Panc1 (cell line): ENCODE results near the gene CCR7. TPM values are rescaled to one million over a fixed set of nuclear protein-coding genes. Genes with fewer than 3 reads are reported as not detected.

Source experiments
- ATAC-seq: fragments of 200-7000 bp; cut with Tn5 transposase; 2 replicates; pipeline ENCODE4 v1.9.1; 2020; ENCODE audit warnings: mild to moderate bottlenecking, moderate library complexity
- BruUV-seq: library from RNA; stranded (reverse); fragments of 400-500 nt; replicated peaks from 2 replicates; lab custom pipeline; 2021; lab: Mats Ljungman, UMichigan
- CTCF ChIA-PET: fragments of 300-600 bp; sonication (Branson Sonifier 250); formaldehyde crosslinking; loops from one replicate; lab custom pipeline; 2022; ENCODE audit warnings: antibody characterized with exemption; lab: Charles Lee
- POLR2A ChIA-PET: fragments of 300-600 bp; sonication (Branson Sonifier 250); formaldehyde crosslinking; loops from one replicate; lab custom pipeline; 2022; ENCODE audit warnings: antibody characterized with exemption; lab: Charles Lee
- DNase-seq: peaks from one replicate; pipeline ENCODE4 v3.0.0-alpha.2; 2010; ENCODE audit warnings: low read depth, low spot score
- H3K27ac ChIP-seq: 2 replicates; pipeline ENCODE4 v1.5.1; 2011; ENCODE audit warnings: mild to moderate bottlenecking, low read length, inconsistent platforms
- H3K27me3 ChIP-seq: fragments of 200-500 bp; sonication (Bioruptor generic); 2 replicates; pipeline ENCODE4 v1.6.0; 2014; ENCODE audit warnings: low read length, inconsistent platforms; ENCODE audit not compliant: control insufficient read depth, insufficient read depth
- H3K36me3 ChIP-seq: fragments of 200-500 bp; sonication (Bioruptor generic); 2 replicates; pipeline ENCODE4 v1.5.1; 2014; ENCODE audit warnings: inconsistent platforms, mild to moderate bottlenecking, low read length, moderate library complexity; ENCODE audit not compliant: control insufficient read depth, insufficient read depth
- H3K4me1 ChIP-seq: 2 replicates; pipeline ENCODE4 v1.5.1; 2011; ENCODE audit warnings: inconsistent platforms, mild to moderate bottlenecking, low read length, moderate library complexity; ENCODE audit not compliant: control insufficient read depth, insufficient read depth
- H3K4me3 ChIP-seq, 2 experiments: 2 replicates each; pipeline ENCODE4 v1.5.1; 2011 to 2012; ENCODE audit warnings: low read depth in 2 of 2, low read length in 2 of 2, mild to moderate bottlenecking in 2 of 2, inconsistent platforms in 1 of 2, moderate library complexity in 1 of 2
- H3K9me3 ChIP-seq: fragments of 200-500 bp; sonication (Bioruptor generic); 2 replicates; pipeline ENCODE4 v1.5.1; 2014; ENCODE audit warnings: low read depth, mild to moderate bottlenecking, inconsistent platforms, low read length, moderate library complexity; ENCODE audit not compliant: control insufficient read depth, insufficient read depth
- POLR2AphosphoS5 ChIP-seq: IDR thresholded peaks from 2 replicates; pipeline ENCODE4 v1.6.1; 2012; ENCODE audit warnings: mild to moderate bottlenecking, low read depth, low read length, moderate library complexity
- SIN3A ChIP-seq: IDR thresholded peaks from 2 replicates; pipeline ENCODE4 v1.6.1; 2012; ENCODE audit warnings: low read depth, mild to moderate bottlenecking, low read length, moderate library complexity, borderline replicate concordance; ENCODE audit not compliant: insufficient read depth
- TCF7L2 ChIP-seq: IDR thresholded peaks from 2 replicates; pipeline ENCODE4 v1.6.1; 2011; ENCODE audit warnings: mild to moderate bottlenecking, low read depth, low read length, inconsistent platforms
- in situ Hi-C: cut with HindIII; loops from 2 replicates; pipeline ENCODE4 v1.10.0; 2016; ENCODE audit warnings: low sequenced_read_pairs, low pct_unique_long_range_greater_than_20kb
- intact Hi-C: fragments of 100-400 bp; cut with micrococcal nuclease; formaldehyde crosslinking; loops from one replicate; pipeline ENCODE4 v1.10.0; 2022; ENCODE audit not compliant: unreplicated experiment
- total RNA-seq: library from RNA; stranded (reverse); gene quantifications from one replicate; pipeline ENCODE4 v1.2.1, GENCODE V29; 2021; ENCODE audit not compliant: unreplicated experiment
- TF ChIP-seq, protein P1 (sequence below), 2 experiments: IDR thresholded peaks; 2 replicates each; pipeline ENCODE4 v1.6.1; 2011 to 2012; ENCODE audit warnings: low read depth in 2 of 2, control low read depth in 1 of 2, low read length in 1 of 2, mild to moderate bottlenecking in 1 of 2, moderate library complexity in 1 of 2; ENCODE audit not compliant: insufficient read depth in 1 of 2
- TF ChIP-seq, protein P2 (sequence below): fragments of 450-650 bp; IDR thresholded peaks from 2 replicates; pipeline ENCODE4 v1.5.1; 2017; ENCODE audit warnings: mild to moderate bottlenecking

Gene CCR7
- total RNA-seq, 1 experiment from 2014 or later = 0.44 TPM

DNA sequence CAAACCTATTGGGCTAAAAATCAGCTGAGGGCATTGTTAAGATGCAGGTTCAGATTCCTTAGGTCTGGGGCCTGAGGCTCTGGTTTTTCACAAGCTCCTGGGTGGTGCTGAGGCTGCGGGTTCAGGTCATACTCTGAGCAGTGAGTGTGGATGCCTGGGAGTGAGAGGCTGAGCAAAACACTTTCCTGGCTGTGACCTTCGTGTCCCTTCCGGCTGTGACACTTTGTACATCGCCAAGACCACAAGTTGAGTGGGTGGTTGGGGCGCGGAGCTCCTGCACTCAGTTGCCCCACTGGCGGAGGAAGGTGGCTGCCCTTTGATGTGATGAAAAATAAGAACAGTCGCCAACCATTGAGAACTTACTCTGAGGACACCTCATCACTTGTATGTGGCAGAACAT lies 24.8 kb downstream of the CCR7 start:
- ChIA-PET CTCF (no interaction called here), POLR2A (no interaction called here)
- DNase-seq = no peak
- TF ChIP-seq, protein P1, sequence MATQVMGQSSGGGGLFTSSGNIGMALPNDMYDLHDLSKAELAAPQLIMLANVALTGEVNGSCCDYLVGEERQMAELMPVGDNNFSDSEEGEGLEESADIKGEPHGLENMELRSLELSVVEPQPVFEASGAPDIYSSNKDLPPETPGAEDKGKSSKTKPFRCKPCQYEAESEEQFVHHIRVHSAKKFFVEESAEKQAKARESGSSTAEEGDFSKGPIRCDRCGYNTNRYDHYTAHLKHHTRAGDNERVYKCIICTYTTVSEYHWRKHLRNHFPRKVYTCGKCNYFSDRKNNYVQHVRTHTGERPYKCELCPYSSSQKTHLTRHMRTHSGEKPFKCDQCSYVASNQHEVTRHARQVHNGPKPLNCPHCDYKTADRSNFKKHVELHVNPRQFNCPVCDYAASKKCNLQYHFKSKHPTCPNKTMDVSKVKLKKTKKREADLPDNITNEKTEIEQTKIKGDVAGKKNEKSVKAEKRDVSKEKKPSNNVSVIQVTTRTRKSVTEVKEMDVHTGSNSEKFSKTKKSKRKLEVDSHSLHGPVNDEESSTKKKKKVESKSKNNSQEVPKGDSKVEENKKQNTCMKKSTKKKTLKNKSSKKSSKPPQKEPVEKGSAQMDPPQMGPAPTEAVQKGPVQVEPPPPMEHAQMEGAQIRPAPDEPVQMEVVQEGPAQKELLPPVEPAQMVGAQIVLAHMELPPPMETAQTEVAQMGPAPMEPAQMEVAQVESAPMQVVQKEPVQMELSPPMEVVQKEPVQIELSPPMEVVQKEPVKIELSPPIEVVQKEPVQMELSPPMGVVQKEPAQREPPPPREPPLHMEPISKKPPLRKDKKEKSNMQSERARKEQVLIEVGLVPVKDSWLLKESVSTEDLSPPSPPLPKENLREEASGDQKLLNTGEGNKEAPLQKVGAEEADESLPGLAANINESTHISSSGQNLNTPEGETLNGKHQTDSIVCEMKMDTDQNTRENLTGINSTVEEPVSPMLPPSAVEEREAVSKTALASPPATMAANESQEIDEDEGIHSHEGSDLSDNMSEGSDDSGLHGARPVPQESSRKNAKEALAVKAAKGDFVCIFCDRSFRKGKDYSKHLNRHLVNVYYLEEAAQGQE (IDR thresholded peaks at IDR 0.05; ENCODE audit: insufficient read depth in 1 of 2, low read depth in 2 of 2, low read length in 1 of 2) = no peak
- no peak for TF ChIP-seq POLR2AphosphoS5
- no peak for TF ChIP-seq TCF7L2
- TF ChIP-seq, protein P2, sequence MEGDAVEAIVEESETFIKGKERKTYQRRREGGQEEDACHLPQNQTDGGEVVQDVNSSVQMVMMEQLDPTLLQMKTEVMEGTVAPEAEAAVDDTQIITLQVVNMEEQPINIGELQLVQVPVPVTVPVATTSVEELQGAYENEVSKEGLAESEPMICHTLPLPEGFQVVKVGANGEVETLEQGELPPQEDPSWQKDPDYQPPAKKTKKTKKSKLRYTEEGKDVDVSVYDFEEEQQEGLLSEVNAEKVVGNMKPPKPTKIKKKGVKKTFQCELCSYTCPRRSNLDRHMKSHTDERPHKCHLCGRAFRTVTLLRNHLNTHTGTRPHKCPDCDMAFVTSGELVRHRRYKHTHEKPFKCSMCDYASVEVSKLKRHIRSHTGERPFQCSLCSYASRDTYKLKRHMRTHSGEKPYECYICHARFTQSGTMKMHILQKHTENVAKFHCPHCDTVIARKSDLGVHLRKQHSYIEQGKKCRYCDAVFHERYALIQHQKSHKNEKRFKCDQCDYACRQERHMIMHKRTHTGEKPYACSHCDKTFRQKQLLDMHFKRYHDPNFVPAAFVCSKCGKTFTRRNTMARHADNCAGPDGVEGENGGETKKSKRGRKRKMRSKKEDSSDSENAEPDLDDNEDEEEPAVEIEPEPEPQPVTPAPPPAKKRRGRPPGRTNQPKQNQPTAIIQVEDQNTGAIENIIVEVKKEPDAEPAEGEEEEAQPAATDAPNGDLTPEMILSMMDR = no peak
- no peak for TF ChIP-seq SIN3A
- no peaks in the 10 kb centered on the region for H3K27me3 ChIP-seq
- no peaks in the 10 kb centered on the region for H3K9me3 ChIP-seq
- intact Hi-C loops (no loop called here), in situ Hi-C loops (no loop called here)
- no TSS peak for BruUV-seq
- H3K36me3 ChIP-seq = no peaks in the 10 kb centered on the region
- no peak for ATAC-seq
- H3K4me1 ChIP-seq = no peaks in the 10 kb centered on the region
- H3K4me3 ChIP-seq = no peak overlapping the region
- no peak overlapping the region for H3K27ac ChIP-seq

DNA sequence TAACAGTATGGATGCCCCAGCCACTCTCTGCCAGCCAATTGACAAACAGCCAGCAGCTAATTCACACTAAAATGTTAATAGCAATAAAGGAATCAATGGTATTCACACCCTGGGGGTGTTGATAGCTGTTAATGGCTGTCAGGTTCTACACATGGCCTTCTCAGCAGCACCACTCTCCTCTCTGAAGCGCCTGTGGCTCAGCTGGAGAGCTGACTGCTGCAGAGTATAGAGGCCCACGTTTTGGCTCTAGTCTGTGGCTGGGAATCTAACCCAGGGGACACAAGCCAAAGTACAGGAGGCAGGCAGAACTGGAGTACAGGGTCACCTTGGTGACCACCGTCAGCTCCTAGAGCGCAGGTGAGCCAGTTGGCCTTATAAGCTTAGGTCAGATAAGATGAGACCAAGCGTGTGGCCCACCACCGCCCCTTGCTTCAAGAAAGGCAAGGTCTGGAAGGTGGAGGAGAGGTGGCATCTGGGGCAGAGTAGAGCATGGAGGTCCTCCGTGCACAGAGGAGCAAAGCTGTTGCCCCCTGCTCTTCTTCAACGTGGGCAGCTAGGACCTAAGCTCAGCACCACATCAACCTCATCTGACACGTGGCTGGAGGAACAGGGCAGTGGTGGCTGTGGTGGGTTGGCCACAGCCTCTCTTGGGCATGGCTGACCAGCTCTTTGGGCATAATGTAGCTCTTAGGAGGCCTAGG lies 25.4 kb downstream of the CCR7 start:
- CTCF ChIA-PET = no interaction called here
- DNase-seq (no peak), ATAC-seq (no peak)
- H3K9me3 ChIP-seq = no peaks in the 10 kb centered on the region
- in situ Hi-C loops = no loop called here
- intact Hi-C loops = no loop called here
- TF ChIP-seq POLR2AphosphoS5 (no peak), SIN3A (no peak), TCF7L2 (no peak)
- TF ChIP-seq, protein P2 = no peak
- TF ChIP-seq, protein P1 (IDR thresholded peaks at IDR 0.05; ENCODE audit: insufficient read depth in 1 of 2, low read depth in 2 of 2, low read length in 1 of 2) = no peak
- no peaks in the 10 kb centered on the region for H3K27me3 ChIP-seq
- no peaks in the 10 kb centered on the region for H3K4me1 ChIP-seq
- POLR2A ChIA-PET = no interaction called here
- H3K27ac ChIP-seq = no peak overlapping the region
- no peak overlapping the region for H3K4me3 ChIP-seq
- no TSS peak for BruUV-seq
- no peaks in the 10 kb centered on the region for H3K36me3 ChIP-seq
